Spleen (tissue), 11 donors: ENCODE measurements around the gene SCPEP1. TPM values are rescaled to one million over a fixed set of nuclear protein-coding genes. Genes with fewer than 3 reads are reported as not detected.

Experiments used
- DNase-seq: peaks from one replicate; pipeline ENCODE4 v3.0.0-alpha.2; 2020
- H3K27ac ChIP-seq, 8 donors: fragments of 200-600 bp; sonication (generic) in 7 of 8; 1 replicate in 4 of 8; 2 replicates in 4 of 8; pipeline versions ENCODE4 v1.5.0 to v1.8.0; 2016 to 2021; ENCODE audit warnings: inconsistent platforms in 4 of 8, mild to moderate bottlenecking in 4 of 8, moderate library complexity in 1 of 8
- H3K27me3 ChIP-seq, 7 donors: fragments of 200-600 bp; sonication (generic) in 6 of 7; replicated peaks in 1 of 7; 1 replicate in 4 of 7; 2 replicates in 3 of 7; pipeline versions ENCODE4 v1.5.0 to v1.8.0; 2016 to 2021; ENCODE audit warnings: inconsistent platforms in 3 of 7, mild to moderate bottlenecking in 1 of 7
- H3K36me3 ChIP-seq, 6 donors: fragments of 200-600 bp; sonication (generic) in 5 of 6; 1 replicate in 4 of 6; 2 replicates in 2 of 6; pipeline versions ENCODE4 v1.5.0 to v1.8.0; 2016 to 2021; ENCODE audit warnings: inconsistent platforms in 2 of 6
- H3K4me1 ChIP-seq, 6 donors: fragments of 200-600 bp; sonication (generic) in 5 of 6; 1 replicate in 3 of 6; 2 replicates in 3 of 6; pipeline versions ENCODE4 v1.5.0 to v1.8.0; 2016 to 2021; ENCODE audit warnings: inconsistent platforms in 3 of 6
- H3K4me3 ChIP-seq, 8 donors: fragments of 200-600 bp; sonication (generic) in 7 of 8; 1 replicate in 4 of 8; 2 replicates in 4 of 8; pipeline versions ENCODE4 v1.5.0 to v1.8.0; 2016 to 2021; ENCODE audit warnings: inconsistent platforms in 4 of 8, mild to moderate bottlenecking in 4 of 8, moderate library complexity in 2 of 8
- H3K9me3 ChIP-seq, 8 donors: fragments of 200-600 bp; sonication (generic) in 7 of 8; 1 replicate in 4 of 8; 2 replicates in 4 of 8; pipeline versions ENCODE4 v1.5.0 to v1.8.0; 2016 to 2021; ENCODE audit warnings: inconsistent platforms in 4 of 8
- CTCF ChIP-seq, 11 experiments: fragments of 200-600 bp in 7 of 11; fragments of 450-650 bp in 4 of 11; sonication (generic) in 4 of 11; IDR thresholded peaks in 8 of 11; conservative IDR thresholded peaks in 3 of 11; 1 replicate in 7 of 11; 2 replicates in 4 of 11; pipeline versions ENCODE4 v1.4.0 to v1.8.0; 2016 to 2021; ENCODE audit warnings: antibody characterized with exemption in 11 of 11, inconsistent platforms in 4 of 11, mild to moderate bottlenecking in 1 of 11
- POLR2A ChIP-seq, 3 donors: fragments of 450-650 bp; IDR thresholded peaks; one replicate each; pipeline ENCODE4 v1.5.1; 2017; ENCODE audit warnings: antibody characterized with exemption in 3 of 3, mild to moderate bottlenecking in 1 of 3
- POLR2AphosphoS5 ChIP-seq, 3 donors: sonication (generic); formaldehyde crosslinking; IDR thresholded peaks; one replicate each; pipeline ENCODE4 v1.5.1; 2017; ENCODE audit warnings: antibody characterized with exemption in 3 of 3
- WGBS, 5 donors: extraction: QIAGEN DNeasy Blood & Tissue Kit in 3 of 5; methylation state at CpG; one replicate each; pipeline versions ENCODE4 v1.1.5 to v1.1.7; 2013 to 2018; 5-methylcytosine and 5-hydroxymethylcytosine counted together
- intact Hi-C: fragments of 100-400 bp; cut with DNase I; formaldehyde crosslinking; loops from one replicate; pipeline ENCODE4 v1.15.0; 2023; ENCODE audit warnings: low total_unique reads
- polyA plus RNA-seq, 3 donors: library from polyadenylated mRNA; stranded (reverse); fragments of 200-250 nt; gene quantifications; one replicate each; pipeline ENCODE4 v1.2.1, GENCODE V29; 2013
- total RNA-seq, 7 donors: library from RNA; depleted of rRNA in 3 of 7; stranded (reverse); fragments of >200 nt in 3 of 7; fragmentation: NEBNext Ultra II Directional in 4 of 7; extraction: Animal tissue kit (Norgen Biotek cat#: 25700) in 4 of 7; gene quantifications; one replicate each; pipeline versions ENCODE4 v1.1.0 to v1.2.1, GENCODE V29; 2016 to 2021
- donor health status: healthy with polysubstance abuse.
- donor health status: DM: no; HTN: no; CAD: no; lungs with moderate emphysema.
- donor health status: DM: no; HTN: no; CAD: no.
- donor health status: Bipolar disorder and iron deficiency.
- donor health status: healthy.
- donor health status: DM: no; HTN: no; CAD: no.
- donor health status: DM: yes; HTN: yes; CAD: no.

SCPEP1 gene
- total and polyA plus RNA-seq, 10 donors, result 74.4 to 127 (median 97.7) TPM

- intact Hi-C loops, result loop anchor here (5.0 kb wide), 1 partner anchor 126 kb away; no protein-coding TSS in a partner anchor
Observed at GRCh38 chr17:56943505-56944125, 34.3 kb upstream of the SCPEP1 start.

GRCh38 chr17:56945938-56946505, 31.9 kb upstream of the SCPEP1 start:
- DNase-seq, result no peak
- Histone ChIP-seq H3K4me3 (no peak overlapping the region), H3K27me3 (no peaks in the 10 kb centered on the region), H3K27ac (no peak overlapping the region), H3K36me3 (peaks cover 0 to 100% (median 72%) of the 10 kb centered on the region in 6 donors), H3K4me1 (peaks cover 0 to 11% (median 3%) of the 10 kb centered on the region in 6 donors), H3K9me3 (no peaks in the 10 kb centered on the region)
- WGBS, 5 donors, result 94 to 98% (median 96%) methylated on average over 3 of the region's 3 CpGs
- intact Hi-C loops, result no loop called here
- TF ChIP-seq POLR2A (IDR thresholded peaks at IDR 0.05) (no peak), POLR2AphosphoS5 (IDR thresholded peaks at IDR 0.05) (no peak), CTCF (IDR thresholded peaks at IDR 0.05 in 8 of 11, conservative IDR thresholded peaks at IDR 0.05 in 3 of 11) (no peak)

More at GRCh38 chr17:56943505-56944125, 34.3 kb upstream of the SCPEP1 start:
- Histone ChIP-seq H3K27ac (no peak overlapping the region), H3K9me3 (no peaks in the 10 kb centered on the region), H3K27me3 (no peaks in the 10 kb centered on the region), H3K4me1 (peaks cover 0 to 10% (median 2%) of the 10 kb centered on the region in 6 donors), H3K4me3 (no peak overlapping the region), H3K36me3 (peaks cover 0 to 99% (median 71%) of the 10 kb centered on the region in 6 donors)
- no peak for TF ChIP-seq CTCF (IDR thresholded peaks at IDR 0.05 in 8 of 11, conservative IDR thresholded peaks at IDR 0.05 in 3 of 11)
- TF ChIP-seq POLR2AphosphoS5 (IDR thresholded peaks at IDR 0.05), result no peak
- TF ChIP-seq POLR2A (IDR thresholded peaks at IDR 0.05), result no peak
- WGBS, 5 donors, result 84 to 91% (median 87%) methylated on average over 10 of the region's 10 CpGs
- DNase-seq, result no peak

- H3K9me3 ChIP-seq, result no peaks in the 10 kb centered on the region
- 74 to 87% (median 76%) methylated on average over 1 of the region's 1 CpG for WGBS, 5 donors
- no peak for DNase-seq
- TF ChIP-seq POLR2AphosphoS5 (IDR thresholded peaks at IDR 0.05) (no peak), POLR2A (IDR thresholded peaks at IDR 0.05) (no peak), CTCF (IDR thresholded peaks at IDR 0.05 in 8 of 11, conservative IDR thresholded peaks at IDR 0.05 in 3 of 11) (no peak)
- no peaks in the 10 kb centered on the region for H3K27me3 ChIP-seq
- H3K27ac ChIP-seq, result no peak overlapping the region
- intact Hi-C loops, result no loop called here
- H3K4me1 ChIP-seq, result peaks cover 0 to 11% (median 3%) of the 10 kb centered on the region in 6 donors
- H3K36me3 ChIP-seq, result peaks cover 0 to 95% (median 56%) of the 10 kb centered on the region in 6 donors
- H3K4me3 ChIP-seq, result no peak overlapping the region
Observed at GRCh38 chr17:56947741-56948140, 30.2 kb upstream of the SCPEP1 start.

GRCh38 chr17:56948491-56948890, 29.4 kb upstream of the SCPEP1 start:
- TF ChIP-seq POLR2AphosphoS5 (IDR thresholded peaks at IDR 0.05) (no peak), CTCF (IDR thresholded peaks at IDR 0.05 in 8 of 11, conservative IDR thresholded peaks at IDR 0.05 in 3 of 11) (no peak), POLR2A (IDR thresholded peaks at IDR 0.05) (no peak)
- no peak for DNase-seq
- Histone ChIP-seq H3K4me3 (no peak overlapping the region), H3K27me3 (no peaks in the 10 kb centered on the region), H3K36me3 (peaks cover 0 to 95% (median 51%) of the 10 kb centered on the region in 6 donors), H3K27ac (no peak overlapping the region), H3K9me3 (no peaks in the 10 kb centered on the region), H3K4me1 (peaks cover 0 to 11% (median 3%) of the 10 kb centered on the region in 6 donors)
- WGBS, 5 donors, result 93 to 100% (median 97%) methylated on average over 1 of the region's 1 CpG
- intact Hi-C loops, result no loop called here
